Esophagus mucosa (tissue), 1 donor: ENCODE measurements around the gene MAPK6. TPM values are rescaled to one million over a fixed set of nuclear protein-coding genes. Genes with fewer than 3 reads are reported as not detected.

Experiments
- ATAC-seq: fragments of 200-7000 bp; cut with Tn5 transposase; one replicate; pipeline ENCODE4 v1.9.1; 2020
- total RNA-seq: library from RNA; stranded (reverse); gene quantifications from one replicate; pipeline ENCODE4 v1.2.4, GENCODE V29; 2023
- donor health status: DM: yes; HTN: yes; CAD: no.

The MAPK6 gene
- total RNA-seq, 1 donor from 2014 or later: 83.9 TPM

GRCh38 chr15:52104532-52105004, 85.5 kb downstream of the MAPK6 start:
- no peak for ATAC-seq

DNA sequence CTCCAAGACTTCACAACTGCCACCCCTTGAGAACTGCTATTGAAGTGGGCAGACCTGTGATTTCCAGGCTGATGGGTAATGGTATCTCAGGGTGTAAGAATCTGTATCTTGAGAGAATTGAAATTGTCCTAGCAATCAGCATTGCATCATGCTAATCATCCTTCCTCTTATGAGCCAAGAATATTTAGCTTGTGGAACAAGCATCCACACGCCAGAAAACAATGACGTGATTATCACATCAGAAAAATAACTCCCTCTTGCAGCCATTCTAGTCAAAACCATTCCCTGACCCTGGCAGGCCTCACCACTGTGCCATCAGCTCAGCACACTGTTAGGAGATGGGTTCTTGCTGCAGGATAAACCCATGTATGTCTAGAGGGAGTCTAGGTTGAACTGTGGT, 86.8 kb downstream of the MAPK6 start:
- ATAC-seq: no peak

GRCh38 chr15:52106641-52107040, 87.6 kb downstream of the MAPK6 start:
- ATAC-seq: no peak

GRCh38 chr15:52107238-52107637, 88.2 kb downstream of the MAPK6 start:
- ATAC-seq: no peak

DNA sequence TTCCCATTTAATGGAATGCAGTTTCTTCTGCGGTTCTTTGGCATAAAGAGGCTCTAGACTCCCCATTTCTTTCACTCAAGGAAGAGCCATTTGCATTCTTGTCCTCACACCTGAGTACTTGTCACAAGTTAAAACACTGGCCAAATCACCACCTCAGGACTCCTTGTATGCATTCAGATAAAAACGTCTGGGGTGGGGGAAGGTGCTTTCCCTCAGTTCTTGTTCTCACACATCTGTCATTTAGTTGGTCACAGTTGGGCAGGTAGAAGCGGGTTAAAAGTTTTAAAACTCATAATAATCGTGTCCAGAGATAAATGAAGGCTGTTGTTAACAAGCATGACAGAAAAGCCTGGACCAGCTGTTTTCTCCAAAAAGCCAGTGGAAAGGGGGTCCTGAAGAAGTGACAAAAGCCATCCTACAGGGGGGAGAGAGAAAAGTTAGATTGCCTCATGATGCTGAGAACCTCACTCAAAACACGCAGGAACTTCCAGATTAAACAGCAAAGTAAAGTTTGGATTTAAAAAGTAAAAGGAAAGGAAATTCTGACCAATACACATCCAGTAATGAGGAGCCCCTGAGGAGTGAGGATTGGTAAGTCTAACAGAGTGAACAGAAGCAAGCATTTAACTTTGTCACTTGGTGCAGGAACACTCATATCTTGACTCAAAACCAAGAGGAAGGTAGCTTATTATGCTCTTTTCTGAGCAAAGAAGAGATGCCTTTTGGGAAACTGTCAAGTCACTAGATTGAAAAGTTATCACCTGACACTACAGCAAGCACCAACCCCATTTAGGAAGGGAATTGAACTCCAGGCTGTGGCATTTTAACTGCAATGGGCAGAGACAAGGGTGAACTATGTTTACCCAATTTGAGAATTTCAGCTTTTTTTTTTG, 90.8 kb downstream of the MAPK6 start:
- no peak for ATAC-seq

GRCh38 chr15:52111517-52112202, 92.6 kb downstream of the MAPK6 start:
- no peak for ATAC-seq

DNA sequence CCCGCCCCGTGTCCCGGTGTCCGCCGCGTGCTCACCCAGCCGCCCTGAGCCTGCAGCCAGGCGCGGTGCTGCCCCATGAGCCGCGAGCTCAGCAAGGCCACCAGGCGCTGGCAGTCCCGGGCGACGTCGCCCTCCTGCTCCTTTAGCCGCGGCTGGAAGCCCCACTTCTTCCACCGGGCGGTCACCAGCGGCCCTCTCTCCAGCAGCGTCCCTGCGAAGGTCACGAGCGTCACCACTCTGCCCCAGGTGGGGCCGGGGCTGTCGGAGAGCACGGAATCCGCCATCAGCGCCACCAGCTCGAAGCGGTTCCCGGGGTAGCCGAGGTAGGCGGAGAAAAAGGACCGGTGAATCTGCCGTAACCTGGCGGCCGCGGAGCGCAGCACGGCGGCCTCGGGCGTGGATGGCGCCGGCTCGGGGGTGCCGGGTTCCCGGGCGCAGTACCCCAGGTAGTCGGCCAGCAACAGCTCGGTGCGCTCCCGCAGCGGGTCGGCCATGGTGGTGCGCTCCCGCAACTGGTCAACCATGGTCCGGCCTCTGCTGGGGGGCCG, 93.3 kb downstream of the MAPK6 start:
- peak; percentile 72 for ATAC-seq

DNA sequence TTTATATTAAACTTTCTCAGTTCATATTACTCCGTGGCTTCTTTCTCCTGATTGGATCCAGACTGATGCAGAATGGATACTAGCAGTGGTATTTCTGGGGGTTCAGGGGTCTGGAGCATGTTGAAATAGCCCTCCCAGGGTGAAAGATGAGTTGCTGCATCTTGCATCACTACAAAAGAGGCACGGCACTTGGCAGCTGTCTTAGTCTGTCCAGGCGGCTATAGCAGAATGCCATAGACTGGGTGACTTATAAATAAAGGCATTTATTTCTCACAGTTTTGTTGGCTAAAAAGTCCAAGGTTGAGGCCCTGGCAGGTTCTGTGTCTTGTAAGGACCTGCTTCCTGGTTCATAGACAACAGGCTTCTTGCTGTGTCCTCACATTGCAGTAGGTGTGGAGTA, 94.2 kb downstream of the MAPK6 start:
- peak; percentile 12 for ATAC-seq

DNA sequence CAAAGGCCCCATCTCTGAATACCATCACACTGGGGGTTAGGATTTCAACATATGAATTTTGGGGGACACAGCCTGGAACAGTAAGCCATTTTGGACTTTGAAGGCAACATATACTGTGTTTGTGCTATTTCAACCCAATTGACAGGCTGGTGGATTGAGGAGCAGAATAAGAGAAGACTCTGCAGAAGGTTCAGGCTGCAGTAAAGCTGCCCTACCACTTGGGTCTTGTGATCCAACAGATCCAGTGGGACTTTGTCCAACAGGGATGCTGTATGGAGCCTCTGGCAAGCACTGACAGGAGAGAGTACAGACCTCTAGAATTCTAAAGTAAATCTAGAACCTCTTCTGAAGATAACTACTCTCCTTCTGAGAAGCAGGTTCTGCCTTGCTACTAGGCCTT, 94.7 kb downstream of the MAPK6 start:
- no peak for ATAC-seq

- ATAC-seq: no peak
These were observed 95.4 kb downstream of the MAPK6 start for GRCh38 chr15:52114261-52115055.

GRCh38 chr15:52115598-52116427, 96.8 kb downstream of the MAPK6 start:
- no peak for ATAC-seq

Other genes starting within 250 kb of the MAPK6 start
- 83.5 TPM for gene TMOD3, start 189.6 kb upstream of the MAPK6 start, total RNA-seq
- gene LEO1, start 47.4 kb upstream of the MAPK6 start, total RNA-seq: 16.8 TPM
- 3.7 TPM for gene BCL2L10, start 93.6 kb downstream of the MAPK6 start, total RNA-seq
- 11.8 TPM for gene GNB5, start 172.2 kb downstream of the MAPK6 start, total RNA-seq